Mammary epithelial cell (primary cell): Measurements from ENCODE around the gene MBNL3.

Source experiments
- CTCF ChIP-seq, 2 donors: IDR thresholded peaks in 1 of 2; conservative IDR thresholded peaks in 1 of 2; 2 replicates each; pipeline ENCODE4 v1.5.1; 2011 to 2012; ENCODE audit warnings: inconsistent platforms in 2 of 2, low read length in 2 of 2, mild to moderate bottlenecking in 2 of 2, control low read depth in 1 of 2, low read depth in 1 of 2; ENCODE audit not compliant: insufficient read depth in 1 of 2; ENCODE audit errors: extremely low read depth in 1 of 2
- EZH2 ChIP-seq: IDR thresholded peaks from 2 replicates; pipeline ENCODE4 v1.6.1; 2012; ENCODE audit warnings: low read length, inconsistent platforms, borderline replicate concordance

- no peak for TF ChIP-seq EZH2
- no peak for TF ChIP-seq CTCF (conservative IDR thresholded peaks at IDR 0.05 in 1 of 2, IDR thresholded peaks at IDR 0.05 in 1 of 2; ENCODE audit: extremely low read depth in 1 of 2, insufficient read depth in 1 of 2, low read depth in 1 of 2, low read length in 2 of 2)
Observed at GRCh38 chrX:132353430-132353829, 135.4 kb downstream of the MBNL3 start.
